Stimulated activated CD4-positive, alpha-beta T cell treated with anti-CD3 and anti-CD28 coated beads, Interleukin-2, amount 100 ng/mL, for 24 hours (primary cell): Measurements from ENCODE around the gene HOXD9.

Experiments used
- DNase-seq, 2 donors: peaks; one replicate each; pipeline ENCODE4 v3.0.0-alpha.2; 2020

HOXD9 gene

GRCh38 chr2:176122683-176123410 is at the start of gene HOXD9:
Gene HOXD9, plus strand, starts transcription at chr2:176122719. Its CDS starts 50 bp downstream, at chr2:176122769.
- peak in 1 of 2 donors; percentile 34 for DNase-seq

GRCh38 chr2:176072951-176073904 is 49.3 kb upstream of the HOXD9 start:
- DNase-seq = no peak

- DNase-seq = no peak
Observed at GRCh38 chr2:176074919-176075425, 47.5 kb upstream of the HOXD9 start.

GRCh38 chr2:176075481-176075880 is 47.0 kb upstream of the HOXD9 start:
- no peak for DNase-seq

GRCh38 chr2:176076063-176076462 is 46.5 kb upstream of the HOXD9 start:
- DNase-seq = no peak

- no peak for DNase-seq
Observed at GRCh38 chr2:176076796-176077195, 45.7 kb upstream of the HOXD9 start.

GRCh38 chr2:176078541-176079284 is 43.8 kb upstream of the HOXD9 start:
- DNase-seq = no peak

- DNase-seq = no peak
Observed at GRCh38 chr2:176079285-176079830, 43.2 kb upstream of the HOXD9 start.

GRCh38 chr2:176079831-176080539 is 42.5 kb upstream of the HOXD9 start:
- peak in 1 of 2 donors; percentile 48 for DNase-seq

- DNase-seq = peak in 1 of 2 donors; percentile 38
Observed at GRCh38 chr2:176080540-176081375, 41.8 kb upstream of the HOXD9 start.

GRCh38 chr2:176081376-176081836 is 41.1 kb upstream of the HOXD9 start:
- DNase-seq = no peak

- no peak for DNase-seq
Observed at GRCh38 chr2:176081837-176082524, 40.5 kb upstream of the HOXD9 start.

GRCh38 chr2:176082525-176082823 is 40.0 kb upstream of the HOXD9 start:
- DNase-seq = no peak

GRCh38 chr2:176082824-176083751 is 39.4 kb upstream of the HOXD9 start:
- DNase-seq = no peak

GRCh38 chr2:176083796-176084261 is 38.7 kb upstream of the HOXD9 start, which contains the start of gene EVX2:
Gene EVX2, minus strand, starts transcription at chr2:176083962. Its CDS starts 186 bp downstream, at chr2:176083776.
- DNase-seq = no peak

- no peak for DNase-seq
Observed at GRCh38 chr2:176084611-176085119, 37.9 kb upstream of the HOXD9 start.

- no peak for DNase-seq
Observed at GRCh38 chr2:176085120-176085788, 37.3 kb upstream of the HOXD9 start.
